Measurements from ENCODE around the gene RHOF.

The RHOF gene

DNA sequence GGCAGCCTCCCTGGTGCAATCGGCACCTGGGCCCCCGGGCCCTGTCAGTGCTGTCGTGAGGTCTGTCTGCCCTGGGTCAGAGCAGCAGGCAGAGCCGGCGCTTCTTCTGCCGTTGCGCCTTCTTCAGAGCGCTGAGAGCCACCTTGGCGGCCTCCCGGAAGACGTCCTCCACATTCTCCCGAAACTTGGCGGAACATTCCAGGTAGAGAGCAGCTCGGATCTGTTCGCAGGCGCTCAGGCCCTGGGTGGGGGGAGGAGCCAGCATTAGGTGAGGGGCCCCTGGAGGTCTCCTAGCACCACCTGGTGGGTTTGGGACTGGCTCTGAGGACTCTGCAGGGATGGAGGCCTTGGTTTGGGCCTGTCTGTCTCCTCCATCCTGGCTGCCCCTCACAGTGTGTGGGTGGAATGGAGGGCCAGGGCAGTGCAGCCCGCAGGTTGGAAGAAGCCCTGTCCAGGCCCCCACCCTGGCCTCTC, 14.0 kb downstream of the RHOF start:
- DNase-seq (ENCODE audit: low read depth), result no peak
- TF ChIP-seq, protein P1, sequence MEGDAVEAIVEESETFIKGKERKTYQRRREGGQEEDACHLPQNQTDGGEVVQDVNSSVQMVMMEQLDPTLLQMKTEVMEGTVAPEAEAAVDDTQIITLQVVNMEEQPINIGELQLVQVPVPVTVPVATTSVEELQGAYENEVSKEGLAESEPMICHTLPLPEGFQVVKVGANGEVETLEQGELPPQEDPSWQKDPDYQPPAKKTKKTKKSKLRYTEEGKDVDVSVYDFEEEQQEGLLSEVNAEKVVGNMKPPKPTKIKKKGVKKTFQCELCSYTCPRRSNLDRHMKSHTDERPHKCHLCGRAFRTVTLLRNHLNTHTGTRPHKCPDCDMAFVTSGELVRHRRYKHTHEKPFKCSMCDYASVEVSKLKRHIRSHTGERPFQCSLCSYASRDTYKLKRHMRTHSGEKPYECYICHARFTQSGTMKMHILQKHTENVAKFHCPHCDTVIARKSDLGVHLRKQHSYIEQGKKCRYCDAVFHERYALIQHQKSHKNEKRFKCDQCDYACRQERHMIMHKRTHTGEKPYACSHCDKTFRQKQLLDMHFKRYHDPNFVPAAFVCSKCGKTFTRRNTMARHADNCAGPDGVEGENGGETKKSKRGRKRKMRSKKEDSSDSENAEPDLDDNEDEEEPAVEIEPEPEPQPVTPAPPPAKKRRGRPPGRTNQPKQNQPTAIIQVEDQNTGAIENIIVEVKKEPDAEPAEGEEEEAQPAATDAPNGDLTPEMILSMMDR (IDR thresholded peaks at IDR 0.05; ENCODE audit: control insufficient read depth, insufficient read depth, low read depth, low read length, missing control alignments), result no peak
- no peak overlapping the region for H3K4me3 ChIP-seq (ENCODE audit: control insufficient read depth, low read depth, low read length)

DNA sequence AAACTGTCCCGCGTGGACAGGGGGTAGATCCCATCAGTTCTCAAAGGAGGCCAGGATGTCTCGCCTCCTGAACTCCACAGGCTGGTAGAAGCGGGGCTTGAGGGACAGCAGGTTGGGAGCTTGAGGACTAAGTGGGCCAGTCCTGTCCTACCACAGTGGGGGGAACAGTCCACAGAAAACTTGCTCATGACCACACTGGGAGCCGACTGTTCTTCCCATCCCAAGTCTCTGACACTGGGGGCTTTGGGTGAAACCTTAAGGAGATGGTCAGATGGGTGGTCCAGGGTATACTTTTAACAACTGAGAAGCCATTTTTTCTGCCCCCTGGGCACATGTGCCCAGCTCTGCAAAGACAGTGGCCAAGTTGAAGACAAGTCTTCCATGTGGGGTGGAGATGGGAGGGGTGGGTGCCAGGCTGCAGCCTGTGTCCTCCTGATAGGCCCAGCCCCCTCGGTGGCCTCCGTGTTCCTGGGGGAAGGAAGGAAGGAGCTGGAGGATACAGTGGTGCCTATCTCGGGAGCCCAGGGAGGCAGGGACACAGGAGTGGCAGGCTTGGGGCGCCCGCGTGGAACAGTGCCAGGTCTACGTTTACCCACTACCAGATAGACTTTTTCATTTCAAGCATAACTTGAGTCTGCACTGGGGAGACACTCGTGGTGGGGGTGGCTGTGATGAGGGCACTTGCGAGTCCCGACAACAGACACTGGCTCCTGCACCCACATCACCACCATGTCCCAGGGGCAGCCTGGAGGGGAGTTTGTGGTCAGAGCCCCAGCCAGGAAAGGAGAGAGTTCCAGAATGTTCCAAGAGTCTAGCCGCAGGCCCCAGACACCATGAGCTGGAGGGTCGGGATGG, 14.7 kb downstream of the RHOF start:
- TF ChIP-seq, protein P1 (IDR thresholded peaks at IDR 0.05; ENCODE audit: control insufficient read depth, insufficient read depth, low read depth, low read length, missing control alignments), result no peak
- H3K4me3 ChIP-seq (ENCODE audit: control insufficient read depth, low read depth, low read length), result no peak overlapping the region
- no peak for DNase-seq (ENCODE audit: low read depth)

DNA sequence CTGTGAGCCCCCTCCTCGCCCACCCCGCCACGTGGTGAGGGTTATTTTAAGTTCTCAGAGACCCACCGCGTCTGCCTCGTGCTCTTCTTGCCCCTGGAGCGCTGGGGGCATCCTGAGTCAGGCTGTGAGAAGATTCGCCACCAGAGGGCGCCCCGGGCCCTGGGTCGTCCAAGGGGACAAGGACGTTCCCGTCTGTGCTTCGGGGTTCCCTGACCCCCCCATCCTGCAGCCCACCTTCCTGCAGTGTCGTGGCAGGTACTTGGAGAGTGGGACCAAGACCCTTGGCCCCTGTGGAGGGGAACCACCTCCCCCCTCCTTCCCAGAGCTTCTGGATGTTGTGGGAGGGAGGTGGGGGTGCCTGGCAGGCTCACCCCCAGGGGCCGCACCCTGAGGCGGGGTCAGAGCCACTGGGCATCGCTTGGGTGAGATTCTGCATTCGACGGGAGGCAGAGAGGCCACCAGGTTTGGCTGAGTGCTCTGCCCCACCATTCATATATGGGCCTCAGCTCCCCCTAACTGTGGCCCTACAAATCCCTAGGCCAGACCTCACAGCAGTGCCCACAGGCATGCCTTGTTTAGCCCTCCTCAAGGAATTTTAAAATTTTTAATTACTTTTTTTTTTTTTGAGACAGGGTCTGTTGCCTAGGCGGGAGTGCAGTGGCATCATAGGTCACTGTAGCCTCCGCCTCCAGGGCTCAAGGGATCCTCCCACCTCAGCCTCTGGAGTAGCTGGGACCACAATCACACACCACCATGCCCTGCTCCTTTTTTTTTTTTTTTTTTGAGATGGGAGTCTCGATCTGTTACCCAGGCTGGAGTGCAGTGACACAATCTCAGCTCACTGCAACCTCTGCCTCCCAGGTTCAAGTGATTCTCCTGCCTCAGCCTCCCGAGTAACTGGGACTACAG, 17.0 kb downstream of the RHOF start:
- no peak for DNase-seq (ENCODE audit: low read depth)
- H3K4me3 ChIP-seq (ENCODE audit: control insufficient read depth, low read depth, low read length), result no peak overlapping the region
- TF ChIP-seq, protein P1 (IDR thresholded peaks at IDR 0.05; ENCODE audit: control insufficient read depth, insufficient read depth, low read depth, low read length, missing control alignments), result peak; percentile 90

DNA sequence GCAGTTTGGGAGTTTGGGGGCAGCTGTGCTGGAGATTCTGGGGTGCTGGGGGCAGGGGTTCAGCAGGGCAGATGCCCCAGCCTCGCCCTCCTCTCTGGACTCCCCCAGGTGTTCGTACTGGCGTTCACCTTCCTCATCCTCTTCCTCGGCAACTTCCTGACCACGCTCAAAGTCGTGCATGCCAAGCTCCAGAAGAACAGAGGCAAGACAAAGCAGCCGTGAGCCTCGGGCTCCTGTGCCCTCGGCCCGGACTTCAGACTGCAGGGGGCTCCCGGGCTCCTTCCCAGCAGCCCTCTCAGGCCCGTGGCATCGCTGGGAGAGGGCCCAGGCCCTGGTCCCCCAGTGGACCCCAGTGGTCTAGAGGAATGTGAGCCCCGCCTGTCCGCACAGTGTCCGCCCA, 18.0 kb downstream of the RHOF start:
- no peak overlapping the region for H3K4me3 ChIP-seq (ENCODE audit: control insufficient read depth, low read depth, low read length)
- DNase-seq (ENCODE audit: low read depth), result no peak
- TF ChIP-seq, protein P1 (IDR thresholded peaks at IDR 0.05; ENCODE audit: control insufficient read depth, insufficient read depth, low read depth, low read length, missing control alignments), result no peak

DNA sequence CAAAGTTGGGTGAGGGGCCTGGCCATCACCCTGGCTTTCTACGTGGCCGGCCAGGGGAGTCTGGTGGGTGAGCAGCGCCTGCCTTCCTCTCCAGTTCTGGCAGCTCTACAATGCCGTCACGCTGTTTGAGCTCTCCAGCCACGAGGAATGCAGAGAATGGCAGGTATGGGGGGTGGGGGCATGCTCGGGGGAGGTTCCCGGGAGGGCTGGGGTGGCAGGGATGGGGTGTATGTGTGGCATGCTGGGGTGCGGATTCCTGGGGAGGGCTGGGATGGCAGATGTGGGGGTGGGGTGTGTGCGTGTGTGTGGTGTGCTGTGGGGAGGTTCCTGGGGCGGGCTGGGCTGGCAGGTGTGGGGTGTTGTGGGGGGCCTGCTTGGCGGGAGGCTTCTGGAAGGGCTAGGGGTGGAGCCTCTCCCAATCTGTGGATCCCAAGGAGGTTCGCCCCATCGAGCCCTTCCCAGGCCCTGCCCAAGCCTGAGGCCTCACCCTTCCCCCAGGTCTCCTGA, 18.5 kb downstream of the RHOF start:
- H3K4me3 ChIP-seq (ENCODE audit: control insufficient read depth, low read depth, low read length), result no peak overlapping the region
- TF ChIP-seq, protein P1 (IDR thresholded peaks at IDR 0.05; ENCODE audit: control insufficient read depth, insufficient read depth, low read depth, low read length, missing control alignments), result no peak
- no peak for DNase-seq (ENCODE audit: low read depth)

DNA sequence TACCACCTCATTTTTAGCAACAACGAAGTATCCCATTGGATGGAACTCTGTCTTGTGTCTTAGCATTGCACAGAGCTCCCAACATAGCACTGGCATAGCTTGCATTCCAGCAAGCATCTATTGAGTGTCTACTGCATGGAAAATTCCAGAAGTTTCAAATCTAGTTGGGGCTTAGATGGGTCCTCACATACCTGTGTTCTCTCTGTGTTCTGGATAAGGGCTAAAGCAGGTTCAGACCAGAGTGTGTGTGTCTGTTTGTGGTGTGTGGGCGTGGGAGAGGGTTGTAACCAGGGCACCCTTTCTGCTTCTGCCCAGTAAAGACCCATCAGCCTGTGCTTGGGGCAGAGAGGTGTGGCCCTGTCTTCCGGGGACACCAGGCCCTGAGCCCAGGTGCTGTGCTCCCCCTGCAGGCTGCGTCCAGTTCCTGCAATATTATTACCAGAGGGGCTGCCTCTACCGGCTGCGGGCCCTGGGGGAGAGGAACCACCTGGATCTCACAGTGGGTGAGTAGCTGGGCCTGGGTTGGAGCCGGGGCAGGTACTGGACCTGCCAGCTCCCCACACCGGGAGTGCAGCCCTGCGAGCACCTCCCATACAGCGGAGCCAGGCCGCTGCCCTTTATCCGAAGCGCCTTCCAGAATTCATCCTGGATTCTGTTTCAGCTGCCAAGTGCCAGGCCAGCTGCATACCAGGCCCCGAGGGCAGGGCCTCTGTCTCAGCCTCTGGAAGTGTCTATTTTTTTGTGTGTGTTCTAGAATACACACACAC, 20.3 kb downstream of the RHOF start:
- DNase-seq (ENCODE audit: low read depth), result no peak
- H3K4me3 ChIP-seq (ENCODE audit: control insufficient read depth, low read depth, low read length), result no peak overlapping the region
- TF ChIP-seq, protein P1 (IDR thresholded peaks at IDR 0.05; ENCODE audit: control insufficient read depth, insufficient read depth, low read depth, low read length, missing control alignments), result peak; percentile 93

All from AG09309 (cell line).